ENCODE data around the gene DOCK2.

The DOCK2 gene

DNA sequence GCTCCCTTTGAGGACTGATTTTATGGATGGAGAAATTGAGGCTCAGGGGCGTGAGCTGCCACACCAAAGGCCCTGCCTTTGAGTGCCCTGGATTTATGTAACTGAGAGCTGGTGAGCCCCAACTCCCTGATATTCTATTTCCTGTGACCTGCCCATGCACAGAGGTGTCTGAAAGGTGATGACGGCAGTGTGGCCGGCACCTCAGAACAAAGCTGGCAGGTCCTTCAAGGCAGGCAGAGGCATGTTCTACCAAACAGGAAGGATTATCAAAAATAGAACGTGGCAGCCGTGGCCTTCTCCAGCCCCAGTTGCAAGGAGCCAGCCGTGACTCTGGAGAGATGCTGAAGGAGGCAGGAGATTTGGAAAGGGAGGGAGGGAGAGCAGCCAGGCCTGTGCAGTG lies 307.0 kb downstream of the DOCK2 start:
- Histone ChIP-seq H3K9me3 (ENCODE audit: control insufficient read depth, insufficient read depth, low read depth, low read length) (no peaks in the 10 kb centered on the region), H3K4me3 (ENCODE audit: low read depth, low read length) (no peak overlapping the region), H3K27ac (ENCODE audit: extremely low read depth, low read depth, low read length) (no peak overlapping the region), H3K4me1 (ENCODE audit: control insufficient read depth, insufficient read depth, low read length) (no peaks in the 10 kb centered on the region), H3K36me3 (ENCODE audit: control insufficient read depth in 2 of 2, insufficient read depth in 1 of 2, low read length in 2 of 2) (no peaks in the 10 kb centered on the region)
- TF ChIP-seq ZNF391 (tag by site-specific recombination; IDR thresholded peaks at IDR 0.05; ENCODE audit: borderline replicate concordance, low read depth) (no peak), ZNF623 (tag by site-specific recombination; IDR thresholded peaks at IDR 0.05) (no peak), ZNF132 (tag by site-specific recombination; IDR thresholded peaks at IDR 0.05; ENCODE audit: borderline replicate concordance) (no peak), ZNF626 (tag by site-specific recombination; IDR thresholded peaks at IDR 0.05) (no peak), MYNN (tag by site-specific recombination; IDR thresholded peaks at IDR 0.05; ENCODE audit: borderline replicate concordance) (no peak)
- ChIA-PET POLR2A (no interaction called here), CTCF (interaction anchor here (2.4 kb wide), 1 partner anchor 36 kb away, joined by 10 read pairs; the partner anchor contains the start of gene INSYN2B)

DNA sequence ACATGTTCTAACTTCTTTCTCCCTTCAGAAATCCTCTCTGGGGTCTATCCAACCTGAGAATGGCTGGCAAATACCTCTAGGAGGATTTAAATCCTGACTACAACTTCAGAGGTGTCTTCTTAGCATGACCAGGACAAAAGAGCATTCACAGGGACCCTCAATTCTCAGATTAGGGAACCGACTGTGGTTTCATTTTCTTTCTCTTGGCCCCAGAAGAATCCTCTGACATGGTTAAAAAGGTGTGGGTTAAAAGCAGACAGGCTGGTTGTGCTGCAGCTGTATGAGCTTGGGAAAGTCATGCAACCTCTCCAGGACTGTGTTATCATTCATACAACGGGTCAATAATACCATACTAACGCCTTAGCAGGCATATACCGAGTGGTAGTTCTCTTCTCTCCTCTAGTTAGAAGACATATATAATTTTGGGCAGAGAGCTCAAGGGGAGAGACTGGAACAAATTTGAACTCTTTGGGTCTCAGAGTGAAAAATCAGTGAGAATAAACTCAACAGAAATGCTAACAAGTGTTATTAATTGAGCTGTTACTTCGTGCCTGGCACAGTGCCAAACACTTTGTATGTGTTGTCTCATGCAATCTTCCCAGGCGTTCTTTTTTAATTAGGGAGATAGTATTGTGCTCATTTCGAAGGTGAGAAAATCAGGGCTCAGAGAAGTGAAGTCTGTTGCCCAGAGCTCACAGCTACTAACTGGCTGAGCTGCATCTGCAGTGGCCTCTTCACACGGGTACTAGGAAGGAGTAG lies 308.0 kb downstream of the DOCK2 start:
- CTCF ChIA-PET, result interaction anchor here (0.6 to 2.4 kb wide), 2 partner anchors 35 to 1401 kb away, joined by 3 to 10 read pairs; partner anchors contain the start of gene INSYN2B
- peak; percentile 51; the same call in 1 of the 2 replicates for TF ChIP-seq ZNF664 (tag by site-specific recombination; IDR thresholded peaks at IDR 0.05)
- TF ChIP-seq ZNF544 (tag by site-specific recombination; IDR thresholded peaks at IDR 0.05), result 0 out of 2 replicates have a peak, but pooled peaks have one; percentile 14
- TF ChIP-seq ZBTB1 (tag by site-specific recombination; IDR thresholded peaks at IDR 0.05), result no peak
- POLR2A ChIA-PET, result no interaction called here
- no peaks in the 10 kb centered on the region for H3K4me1 ChIP-seq (ENCODE audit: control insufficient read depth, insufficient read depth, low read length)
- no peak overlapping the region for H3K4me3 ChIP-seq (ENCODE audit: low read depth, low read length)
- H3K36me3 ChIP-seq (ENCODE audit: control insufficient read depth in 2 of 2, insufficient read depth in 1 of 2, low read length in 2 of 2), result no peaks in the 10 kb centered on the region
- H3K9me3 ChIP-seq (ENCODE audit: control insufficient read depth, insufficient read depth, low read depth, low read length), result no peaks in the 10 kb centered on the region
- no peak overlapping the region for H3K27ac ChIP-seq (ENCODE audit: extremely low read depth, low read depth, low read length)

DNA sequence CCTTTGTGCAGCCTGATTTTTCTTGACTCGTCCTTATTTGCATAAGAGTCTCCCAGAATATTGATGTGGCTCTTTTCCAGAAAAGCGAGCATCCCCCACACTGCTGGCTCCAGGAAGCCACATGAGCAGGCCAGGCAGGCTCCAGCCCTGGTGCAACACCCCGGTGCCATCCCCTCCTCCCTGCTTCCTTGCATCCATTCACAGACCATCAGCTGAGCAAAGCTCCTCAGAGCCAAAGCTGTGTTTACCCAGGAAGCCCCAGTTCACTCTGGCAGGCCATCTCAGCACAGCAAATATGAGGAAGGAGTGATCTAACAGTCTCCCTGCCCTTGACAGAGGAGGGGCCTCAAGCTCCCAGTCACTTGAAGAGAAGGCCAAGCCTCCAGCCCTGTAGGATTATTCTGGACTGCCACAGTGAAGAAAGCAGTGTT lies 308.8 kb downstream of the DOCK2 start:
- no peak overlapping the region for H3K27ac ChIP-seq (ENCODE audit: extremely low read depth, low read depth, low read length)
- ChIA-PET CTCF (interaction anchor here (0.6 to 2.4 kb wide), 2 partner anchors 35 to 1401 kb away, joined by 3 to 10 read pairs; partner anchors contain the start of gene INSYN2B), POLR2A (no interaction called here)

More for the DNA sequence above, 308.8 kb downstream of the DOCK2 start:
- no peaks in the 10 kb centered on the region for H3K36me3 ChIP-seq (ENCODE audit: control insufficient read depth in 2 of 2, insufficient read depth in 1 of 2, low read length in 2 of 2)
- no peak overlapping the region for H3K4me3 ChIP-seq (ENCODE audit: low read depth, low read length)
- TF ChIP-seq ZNF398 (tag by site-specific recombination; IDR thresholded peaks at IDR 0.05) (no peak), ZNF792 (tag by site-specific recombination; IDR thresholded peaks at IDR 0.05) (no peak), ZNF148 (tag by site-specific recombination; IDR thresholded peaks at IDR 0.05; ENCODE audit: borderline replicate concordance) (no peak), ZNF585B (tag by site-specific recombination; IDR thresholded peaks at IDR 0.05) (no peak), ZNF302 (tag by site-specific recombination; IDR thresholded peaks at IDR 0.05; ENCODE audit: low read depth) (no peak), ZNF133 (tag by site-specific recombination; IDR thresholded peaks at IDR 0.05) (no peak), ZNF324 (tag by site-specific recombination; IDR thresholded peaks at IDR 0.05) (no peak), ZIC2 (tag by site-specific recombination; IDR thresholded peaks at IDR 0.05) (0 out of 2 replicates have a peak, but pooled peaks have one; percentile 31)
- H3K4me1 ChIP-seq (ENCODE audit: control insufficient read depth, insufficient read depth, low read length), result no peaks in the 10 kb centered on the region
- H3K9me3 ChIP-seq (ENCODE audit: control insufficient read depth, insufficient read depth, low read depth, low read length), result no peaks in the 10 kb centered on the region

Data from HEK293 (cell line).